ENCODE data around the gene NOTCH2. TPM values are rescaled to one million over a fixed set of nuclear protein-coding genes. Genes with fewer than 3 reads are reported as not detected.

The NOTCH2 gene
- polyA plus RNA-seq, 3 donors from 2014 or later = 11.6 to 38.1 (median 16.7) TPM

GRCh38 chr1:119910618-119911017 is 158.8 kb downstream of the NOTCH2 start:
- Mint-ChIP-seq H3K36me3 (peaks cover 12 to 25% (median 18%) of the 10 kb centered on the region in 3 donors), H3K4me1 (peaks cover 13 to 18% of the 10 kb centered on the region in 2 donors), H3K27me3 (ENCODE audit: low read depth in 3 of 3) (peaks cover 0 to 4% (median 2%) of the 10 kb centered on the region in 3 donors), H3K9me3 (peaks cover 0 to 5% (median 1%) of the 10 kb centered on the region in 6 donors), H3K27ac (peak overlapping the region; percentile 5 to 79 (median 70)), H3K4me3 (peak overlapping the region in 1 of 5 donors; percentile 31)
- no peak for DNase-seq

- Mint-ChIP-seq H3K9me3 (peaks cover 2 to 9% (median 6%) of the 10 kb centered on the region in 6 donors), H3K27ac (peak overlapping the region in 4 of 6 donors; percentile 51 to 79 (median 71)), H3K36me3 (peaks cover 12 to 19% (median 16%) of the 10 kb centered on the region in 3 donors), H3K4me3 (peak overlapping the region in 1 of 5 donors; percentile 31), H3K27me3 (ENCODE audit: low read depth in 3 of 3) (peaks cover 0 to 4% (median 2%) of the 10 kb centered on the region in 3 donors), H3K4me1 (peaks cover 13 to 18% of the 10 kb centered on the region in 2 donors)
- DNase-seq = no peak
These were observed 159.4 kb downstream of the NOTCH2 start for GRCh38 chr1:119909890-119910596.

DNA sequence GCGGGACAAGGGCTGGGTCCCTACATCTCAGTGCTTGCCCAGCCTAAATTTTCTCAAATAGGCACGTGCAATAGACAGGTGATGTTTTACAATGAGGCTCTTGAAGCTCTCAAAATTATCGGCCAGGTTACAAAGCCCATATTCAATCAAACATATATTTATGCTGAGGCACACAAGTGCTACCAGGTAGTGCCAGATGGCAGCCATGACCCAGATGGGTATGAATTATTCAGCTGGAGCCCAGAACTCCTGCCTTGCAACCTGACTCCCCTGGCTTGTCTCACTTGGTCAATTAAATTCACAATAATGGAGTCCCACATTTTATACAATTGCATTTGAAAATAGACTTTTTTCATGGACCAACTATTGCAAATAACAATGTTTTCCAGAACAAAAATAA is 160.8 kb downstream of the NOTCH2 start:
- peaks cover 13 to 18% of the 10 kb centered on the region in 2 donors for H3K4me1 Mint-ChIP-seq
- H3K9me3 Mint-ChIP-seq = peaks cover 2 to 12% (median 7%) of the 10 kb centered on the region in 6 donors
- H3K36me3 Mint-ChIP-seq = peaks cover 4 to 7% (median 5%) of the 10 kb centered on the region in 3 donors
- DNase-seq = no peak
- H3K27ac Mint-ChIP-seq = no peak overlapping the region
- H3K4me3 Mint-ChIP-seq = no peak overlapping the region
- peaks cover 0 to 5% (median 3%) of the 10 kb centered on the region in 3 donors for H3K27me3 Mint-ChIP-seq (ENCODE audit: low read depth in 3 of 3)

DNA sequence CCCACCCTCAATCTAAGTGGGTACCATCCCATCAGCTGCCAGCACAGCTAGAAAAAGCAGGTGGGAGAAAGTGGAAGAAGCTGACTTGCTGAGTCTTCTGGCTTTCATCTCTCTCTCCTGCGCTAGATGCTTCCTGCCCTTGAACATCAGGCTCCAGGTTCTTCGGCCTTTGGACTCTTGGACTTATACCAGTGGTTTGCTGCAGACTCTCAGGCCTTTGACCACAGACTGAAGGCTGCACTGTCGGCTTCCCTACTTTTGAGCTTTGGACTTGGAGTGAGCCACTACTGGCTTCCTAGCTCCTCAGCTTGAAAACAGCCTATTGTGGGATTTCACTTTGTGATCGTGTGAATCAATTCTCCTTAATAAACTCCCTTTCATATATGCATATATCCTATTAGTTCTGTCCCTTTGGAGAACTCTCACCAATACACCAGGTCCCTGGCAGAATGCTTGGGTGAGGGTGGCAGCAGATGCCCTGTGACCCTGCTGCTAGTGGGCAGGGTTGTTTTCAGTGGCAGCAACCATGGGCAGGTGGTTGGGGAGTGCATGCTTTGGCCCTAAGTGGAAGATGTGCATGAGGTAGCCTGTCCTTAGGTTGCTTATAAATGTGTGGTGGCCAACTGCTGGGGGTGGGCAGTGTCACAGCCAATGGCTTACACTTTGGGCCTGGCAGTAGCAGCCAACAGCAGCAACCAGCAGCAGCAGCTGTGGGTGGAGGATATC is 162.4 kb downstream of the NOTCH2 start:
- Mint-ChIP-seq H3K27me3 (ENCODE audit: low read depth in 3 of 3) (peaks cover 0 to 6% (median 6%) of the 10 kb centered on the region in 3 donors), H3K9me3 (peaks cover 2 to 12% (median 7%) of the 10 kb centered on the region in 6 donors), H3K27ac (no peak overlapping the region), H3K36me3 (peaks cover 0 to 7% (median 4%) of the 10 kb centered on the region in 3 donors), H3K4me3 (no peak overlapping the region), H3K4me1 (peaks cover 13 to 18% of the 10 kb centered on the region in 2 donors)
- DNase-seq = no peak

- H3K27me3 Mint-ChIP-seq (ENCODE audit: low read depth in 3 of 3) = peaks cover 0 to 7% (median 6%) of the 10 kb centered on the region in 3 donors
- no peak overlapping the region for H3K27ac Mint-ChIP-seq
- peaks cover 0 to 7% (median 4%) of the 10 kb centered on the region in 3 donors for H3K36me3 Mint-ChIP-seq
- H3K4me3 Mint-ChIP-seq = no peak overlapping the region
- H3K4me1 Mint-ChIP-seq = no peaks in the 10 kb centered on the region
- H3K9me3 Mint-ChIP-seq = peaks cover 2 to 12% (median 7%) of the 10 kb centered on the region in 6 donors
- no peak for DNase-seq
These were observed 166.0 kb downstream of the NOTCH2 start for GRCh38 chr1:119903443-119903835.

DNA sequence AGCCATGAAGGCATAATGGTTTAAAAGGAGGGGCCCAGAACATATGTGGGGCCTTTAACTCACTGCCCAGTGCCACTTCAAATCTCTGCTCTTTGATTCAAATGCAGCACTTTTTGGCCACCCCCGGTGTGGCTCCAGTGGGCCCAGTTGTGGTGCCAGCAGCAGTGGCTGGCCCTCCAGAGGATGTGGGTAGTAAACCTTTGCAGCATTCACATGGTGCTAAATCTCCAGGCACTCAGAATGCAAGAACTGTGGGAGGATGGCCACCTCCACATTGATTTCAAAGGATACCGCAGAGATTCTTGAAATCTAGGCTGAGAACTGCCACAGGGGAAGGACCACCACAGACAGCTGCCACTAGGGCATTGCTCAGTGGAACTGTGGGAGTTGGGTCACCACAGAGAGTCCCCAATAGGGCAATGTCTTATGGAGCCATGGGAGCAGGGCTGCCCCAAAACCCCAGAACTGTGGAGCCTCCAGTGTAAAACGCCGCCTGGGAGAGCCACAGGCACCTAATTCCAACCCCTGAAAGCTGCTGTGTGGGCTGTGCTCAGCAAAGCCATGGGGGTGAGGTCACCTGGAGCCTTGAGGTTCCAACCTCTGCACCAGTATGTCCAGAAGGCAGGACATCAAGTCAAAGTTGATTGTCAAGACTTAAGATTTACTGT is 166.6 kb downstream of the NOTCH2 start:
- Mint-ChIP-seq H3K27me3 (ENCODE audit: low read depth in 3 of 3) (peaks cover 0 to 7% (median 6%) of the 10 kb centered on the region in 3 donors), H3K9me3 (peaks cover 2 to 12% (median 7%) of the 10 kb centered on the region in 6 donors), H3K4me1 (no peaks in the 10 kb centered on the region), H3K4me3 (no peak overlapping the region), H3K27ac (no peak overlapping the region), H3K36me3 (peaks cover 0 to 7% (median 0%) of the 10 kb centered on the region in 3 donors)
- no peak for DNase-seq

- no peak for DNase-seq
- H3K4me1 Mint-ChIP-seq = no peaks in the 10 kb centered on the region
- H3K36me3 Mint-ChIP-seq = no peaks in the 10 kb centered on the region
- H3K27ac Mint-ChIP-seq = no peak overlapping the region
- H3K4me3 Mint-ChIP-seq = no peak overlapping the region
- H3K27me3 Mint-ChIP-seq (ENCODE audit: low read depth in 3 of 3) = peaks cover 0 to 9% (median 4%) of the 10 kb centered on the region in 3 donors
- no peaks in the 10 kb centered on the region for H3K9me3 Mint-ChIP-seq
These were observed 170.3 kb downstream of the NOTCH2 start for GRCh38 chr1:119898981-119899720.

GRCh38 chr1:119898530-119898929 is 170.9 kb downstream of the NOTCH2 start:
- H3K27me3 Mint-ChIP-seq (ENCODE audit: low read depth in 3 of 3) = peaks cover 0 to 4% (median 2%) of the 10 kb centered on the region in 3 donors
- no peaks in the 10 kb centered on the region for H3K36me3 Mint-ChIP-seq
- no peaks in the 10 kb centered on the region for H3K9me3 Mint-ChIP-seq
- DNase-seq = no peak
- no peak overlapping the region for H3K27ac Mint-ChIP-seq
- no peaks in the 10 kb centered on the region for H3K4me1 Mint-ChIP-seq
- no peak overlapping the region for H3K4me3 Mint-ChIP-seq

DNA sequence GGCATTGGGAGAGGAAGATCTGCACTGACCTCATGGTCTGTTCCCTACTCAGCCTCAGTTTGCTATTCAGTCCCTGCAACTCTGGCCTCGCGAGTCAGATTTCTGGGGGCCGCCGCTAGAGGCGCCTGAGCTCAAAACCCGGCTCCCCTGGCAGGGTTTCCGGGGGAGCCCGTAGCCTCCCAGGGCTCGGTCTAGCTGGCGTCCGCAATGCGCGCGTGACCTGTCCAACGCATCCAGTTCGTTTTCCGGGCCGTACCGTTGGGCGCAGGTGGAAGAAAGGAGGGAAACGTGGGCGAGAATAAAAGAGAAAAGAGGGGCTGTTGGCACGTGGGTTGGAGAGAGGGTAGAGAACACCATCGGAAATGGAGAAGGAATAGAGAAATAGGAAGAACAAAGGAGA is 173.2 kb downstream of the NOTCH2 start, which contains the start of gene ADAM30:
TSS of gene ADAM30 (minus strand) at position 213 of the 400 bp plus-strand sequence. CDS start at position 34, 179 bp downstream.
- DNase-seq = no peak

GRCh38 chr1:119895102-119895501 is 174.4 kb downstream of the NOTCH2 start:
- H3K36me3 Mint-ChIP-seq = no peaks in the 10 kb centered on the region
- DNase-seq = no peak
- H3K4me1 Mint-ChIP-seq = no peaks in the 10 kb centered on the region
- peaks cover 2 to 15% (median 6%) of the 10 kb centered on the region in 3 donors for H3K27me3 Mint-ChIP-seq (ENCODE audit: low read depth in 3 of 3)
- H3K27ac Mint-ChIP-seq = no peak overlapping the region
- no peaks in the 10 kb centered on the region for H3K9me3 Mint-ChIP-seq
- no peak overlapping the region for H3K4me3 Mint-ChIP-seq

More for the DNA sequence above, 173.2 kb downstream of the NOTCH2 start, which contains the start of gene ADAM30:
- Mint-ChIP-seq H3K9me3 (no peaks in the 10 kb centered on the region), H3K4me1 (no peaks in the 10 kb centered on the region), H3K36me3 (no peaks in the 10 kb centered on the region), H3K4me3 (no peak within 1 kb of the TSS), H3K27ac (no peak within 1 kb of the TSS), H3K27me3 (ENCODE audit: low read depth in 3 of 3) (peaks cover 0 to 10% (median 3%) of the 10 kb centered on the region in 3 donors)

- DNase-seq = no peak
- H3K4me1 Mint-ChIP-seq = no peaks in the 10 kb centered on the region
- no peaks in the 10 kb centered on the region for H3K9me3 Mint-ChIP-seq
- H3K4me3 Mint-ChIP-seq = no peak overlapping the region
- H3K36me3 Mint-ChIP-seq = peaks cover 0 to 4% (median 0%) of the 10 kb centered on the region in 3 donors
- peaks cover 2 to 15% (median 6%) of the 10 kb centered on the region in 3 donors for H3K27me3 Mint-ChIP-seq (ENCODE audit: low read depth in 3 of 3)
- no peak overlapping the region for H3K27ac Mint-ChIP-seq
These were observed 175.4 kb downstream of the NOTCH2 start for GRCh38 chr1:119893827-119894700.

- DNase-seq = no peak
- no peak overlapping the region for H3K4me3 Mint-ChIP-seq
- peaks cover 2 to 16% (median 6%) of the 10 kb centered on the region in 3 donors for H3K27me3 Mint-ChIP-seq (ENCODE audit: low read depth in 3 of 3)
- no peak overlapping the region for H3K27ac Mint-ChIP-seq
- peaks cover 0 to 7% (median under 1%) of the 10 kb centered on the region in 6 donors for H3K9me3 Mint-ChIP-seq
- no peaks in the 10 kb centered on the region for H3K4me1 Mint-ChIP-seq
- H3K36me3 Mint-ChIP-seq = peaks cover 4 to 5% (median 5%) of the 10 kb centered on the region in 3 donors
These were observed 176.1 kb downstream of the NOTCH2 start for GRCh38 chr1:119893238-119893791.

Measured in immature natural killer cell (primary cell).